Progenitor cell of endocrine pancreas (in vitro differentiated cells): ENCODE results near the gene ZYG11B. TPM values are rescaled to one million over a fixed set of nuclear protein-coding genes. Genes with fewer than 3 reads are reported as not detected.
A peak's percentile ranks its signal among the peaks of the same experiment; 100 is the strongest.
"Not testable (repeated sequence)": the region's sequence is repeated elsewhere in the genome, so short reads cannot be mapped to it uniquely, and the experiment has no call there.

ENCODE experiments used
- DNase-seq: peaks from one replicate; pipeline ENCODE4 v3.0.0; 2021; ENCODE audit warnings: low spot score; ENCODE audit not compliant: unreplicated experiment
- H3K27ac Mint-ChIP-seq: 2 replicates; pipeline ENCODE4 v1.8.0; 2021; ENCODE audit warnings: mild to moderate bottlenecking, moderate library complexity, mixed read lengths
- H3K27me3 Mint-ChIP-seq: 2 replicates; pipeline ENCODE4 v1.8.0; 2021; ENCODE audit warnings: mixed read lengths
- H3K36me3 Mint-ChIP-seq: 2 replicates; pipeline ENCODE4 v1.8.0; 2022; ENCODE audit warnings: mixed read lengths; ENCODE audit not compliant: insufficient read depth
- H3K4me1 Mint-ChIP-seq: 2 replicates; pipeline ENCODE4 v1.8.0; 2021; ENCODE audit warnings: low read depth, mixed read lengths
- H3K4me3 Mint-ChIP-seq: 2 replicates; pipeline ENCODE4 v1.8.0; 2021; ENCODE audit warnings: low read depth, mild to moderate bottlenecking, moderate library complexity, mixed read lengths
- H3K9me3 Mint-ChIP-seq: 2 replicates; pipeline ENCODE4 v1.8.0; 2021; ENCODE audit warnings: low read depth, mixed read lengths
- total RNA-seq: library from RNA; stranded (reverse); gene quantifications from 2 replicates; pipeline ENCODE4 v1.2.1, GENCODE V29; 2021
- TF ChIP-seq, protein P1 (sequence below): fragments of 200-600 bp; sonication (generic); IDR thresholded peaks from one replicate; pipeline ENCODE4 v1.5.0; 2021; ENCODE audit warnings: antibody characterized with exemption, mild to moderate bottlenecking; ENCODE audit not compliant: unreplicated experiment

Gene ZYG11B
- total RNA-seq, 1 donor from 2014 or later: 31.5 TPM

- Mint-ChIP-seq H3K9me3 (no peaks in the 10 kb centered on the region), H3K4me1 (peaks cover 15% of the 10 kb centered on the region), H3K27ac (no peak overlapping the region), H3K27me3 (no peaks in the 10 kb centered on the region), H3K36me3 (peaks cover 2% of the 10 kb centered on the region), H3K4me3 (no peak overlapping the region)
- DNase-seq: no peak
- TF ChIP-seq, protein P1, sequence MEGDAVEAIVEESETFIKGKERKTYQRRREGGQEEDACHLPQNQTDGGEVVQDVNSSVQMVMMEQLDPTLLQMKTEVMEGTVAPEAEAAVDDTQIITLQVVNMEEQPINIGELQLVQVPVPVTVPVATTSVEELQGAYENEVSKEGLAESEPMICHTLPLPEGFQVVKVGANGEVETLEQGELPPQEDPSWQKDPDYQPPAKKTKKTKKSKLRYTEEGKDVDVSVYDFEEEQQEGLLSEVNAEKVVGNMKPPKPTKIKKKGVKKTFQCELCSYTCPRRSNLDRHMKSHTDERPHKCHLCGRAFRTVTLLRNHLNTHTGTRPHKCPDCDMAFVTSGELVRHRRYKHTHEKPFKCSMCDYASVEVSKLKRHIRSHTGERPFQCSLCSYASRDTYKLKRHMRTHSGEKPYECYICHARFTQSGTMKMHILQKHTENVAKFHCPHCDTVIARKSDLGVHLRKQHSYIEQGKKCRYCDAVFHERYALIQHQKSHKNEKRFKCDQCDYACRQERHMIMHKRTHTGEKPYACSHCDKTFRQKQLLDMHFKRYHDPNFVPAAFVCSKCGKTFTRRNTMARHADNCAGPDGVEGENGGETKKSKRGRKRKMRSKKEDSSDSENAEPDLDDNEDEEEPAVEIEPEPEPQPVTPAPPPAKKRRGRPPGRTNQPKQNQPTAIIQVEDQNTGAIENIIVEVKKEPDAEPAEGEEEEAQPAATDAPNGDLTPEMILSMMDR: no peak
Observed at GRCh38 chr1:52681136-52681535, 45.1 kb upstream of the ZYG11B start.

GRCh38 chr1:52683367-52683940 is 42.8 kb upstream of the ZYG11B start:
- TF ChIP-seq, protein P1: no peak
- no peaks in the 10 kb centered on the region for H3K27me3 Mint-ChIP-seq
- no peak overlapping the region for H3K27ac Mint-ChIP-seq

GRCh38 chr1:52684545-52684944 is 41.7 kb upstream of the ZYG11B start:
- no peak for DNase-seq
- Mint-ChIP-seq H3K4me1 (peaks cover 4% of the 10 kb centered on the region), H3K36me3 (peaks cover 9% of the 10 kb centered on the region), H3K9me3 (no peaks in the 10 kb centered on the region), H3K27me3 (no peaks in the 10 kb centered on the region), H3K27ac (no peak overlapping the region), H3K4me3 (no peak overlapping the region)
- TF ChIP-seq, protein P1: no peak

More at GRCh38 chr1:52683367-52683940, 42.8 kb upstream of the ZYG11B start:
- peaks cover 10% of the 10 kb centered on the region for H3K4me1 Mint-ChIP-seq
- no peaks in the 10 kb centered on the region for H3K9me3 Mint-ChIP-seq
- peaks cover 9% of the 10 kb centered on the region for H3K36me3 Mint-ChIP-seq
- DNase-seq: no peak
- no peak overlapping the region for H3K4me3 Mint-ChIP-seq

GRCh38 chr1:52686261-52686751 is 39.9 kb upstream of the ZYG11B start:
- H3K9me3 Mint-ChIP-seq, H3K27me3 Mint-ChIP-seq, H3K4me1 Mint-ChIP-seq, H3K4me3 Mint-ChIP-seq, H3K36me3 Mint-ChIP-seq: not testable (repeated sequence)
- H3K27ac Mint-ChIP-seq: peak overlapping the region; percentile 16
- TF ChIP-seq, protein P1: peak; percentile 89
- DNase-seq: peak; percentile 60

DNA sequence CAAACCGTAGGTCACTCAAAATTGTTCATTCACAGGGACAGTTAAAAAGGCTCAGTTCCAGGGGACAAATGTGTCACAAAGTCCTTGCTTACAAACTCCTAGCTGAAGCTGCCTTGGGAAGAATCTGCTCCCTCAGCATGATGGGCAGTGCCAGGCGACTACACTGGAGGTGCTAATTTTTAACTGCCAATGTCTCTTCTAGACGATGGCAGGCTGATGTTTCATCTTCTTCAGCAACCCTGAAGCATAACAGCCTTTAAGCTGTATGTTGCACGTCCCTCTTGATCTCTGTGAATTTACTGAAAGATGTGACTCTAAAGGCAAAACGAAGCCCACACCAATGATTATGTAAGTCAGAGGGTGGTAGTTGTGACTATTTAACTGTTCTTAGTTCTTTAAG is 39.4 kb upstream of the ZYG11B start:
- H3K27me3 Mint-ChIP-seq: no peaks in the 10 kb centered on the region
- no peak for DNase-seq
- H3K27ac Mint-ChIP-seq: no peak overlapping the region
- TF ChIP-seq, protein P1: no peak
- H3K4me3 Mint-ChIP-seq: no peak overlapping the region
- peaks cover 1% of the 10 kb centered on the region for H3K4me1 Mint-ChIP-seq
- no peaks in the 10 kb centered on the region for H3K9me3 Mint-ChIP-seq
- peaks cover 11% of the 10 kb centered on the region for H3K36me3 Mint-ChIP-seq
